Head of caudate nucleus (tissue), 42 donors: ENCODE measurements around the gene CLDND2.

Experiments used
- DNase-seq, 42 donors: peaks; one replicate each; pipeline versions ENCODE4 v3.0.0 to v3.0.0-alpha.2; 2020 to 2021; ENCODE audit warnings: mixed read lengths in 7 of 42
- intact Hi-C: fragments of 100-400 bp; cut with DNase I; formaldehyde crosslinking; loops from one replicate; pipeline ENCODE4 v1.15.0; 2022

CLDND2 gene

GRCh38 chr19:51364200-51365106, 4.3 kb downstream of the CLDND2 start:
- intact Hi-C loops, result no loop called here
- peak in 18 of 42 donors; percentile 17 to 58 (median 41) for DNase-seq

DNA sequence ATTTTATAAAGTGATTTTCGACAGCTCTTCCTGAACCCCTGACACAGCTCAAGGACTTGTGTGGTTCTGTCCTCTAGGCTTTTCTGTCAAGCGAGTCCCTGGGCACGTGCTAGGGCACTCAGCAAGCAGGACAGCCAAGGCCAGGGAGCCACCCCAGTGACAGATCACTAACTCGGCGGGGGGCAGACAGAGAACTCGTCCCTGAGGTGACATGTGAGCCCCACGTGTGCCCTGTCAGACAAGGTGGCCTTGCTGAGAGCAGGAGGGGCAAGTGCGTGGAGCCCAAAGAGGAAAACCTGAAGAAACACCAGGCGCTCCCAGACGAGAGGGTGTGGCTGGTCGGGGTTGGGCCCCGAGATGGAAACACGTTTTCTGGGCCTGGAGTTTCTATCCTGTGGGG, 7.6 kb downstream of the CLDND2 start:
- intact Hi-C loops, result no loop called here
- DNase-seq, result no peak

- intact Hi-C loops, result no loop called here
- no peak for DNase-seq
These were observed 9.5 kb downstream of the CLDND2 start for GRCh38 chr19:51359294-51359693.

DNA sequence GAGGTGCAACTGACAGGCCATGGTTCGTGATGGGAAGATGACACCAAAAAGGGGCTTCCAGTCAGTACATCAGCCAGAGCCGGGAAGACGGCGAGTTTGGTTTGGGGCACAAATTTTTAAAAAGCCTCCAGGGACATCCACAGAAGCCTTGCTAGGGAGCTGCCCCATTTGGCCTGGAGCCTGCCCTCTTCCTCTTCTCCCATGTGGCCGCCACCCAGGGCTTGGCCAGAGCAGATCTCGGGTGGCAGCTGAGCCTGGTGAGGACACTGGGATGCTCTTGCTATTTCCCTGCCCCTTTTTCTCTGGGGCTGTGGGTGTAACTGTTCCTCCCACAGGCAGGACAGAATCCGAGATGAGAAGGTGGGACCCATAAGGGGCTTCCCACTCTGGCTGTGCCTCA, 10.9 kb downstream of the CLDND2 start:
- intact Hi-C loops, result no loop called here
- no peak for DNase-seq

DNA sequence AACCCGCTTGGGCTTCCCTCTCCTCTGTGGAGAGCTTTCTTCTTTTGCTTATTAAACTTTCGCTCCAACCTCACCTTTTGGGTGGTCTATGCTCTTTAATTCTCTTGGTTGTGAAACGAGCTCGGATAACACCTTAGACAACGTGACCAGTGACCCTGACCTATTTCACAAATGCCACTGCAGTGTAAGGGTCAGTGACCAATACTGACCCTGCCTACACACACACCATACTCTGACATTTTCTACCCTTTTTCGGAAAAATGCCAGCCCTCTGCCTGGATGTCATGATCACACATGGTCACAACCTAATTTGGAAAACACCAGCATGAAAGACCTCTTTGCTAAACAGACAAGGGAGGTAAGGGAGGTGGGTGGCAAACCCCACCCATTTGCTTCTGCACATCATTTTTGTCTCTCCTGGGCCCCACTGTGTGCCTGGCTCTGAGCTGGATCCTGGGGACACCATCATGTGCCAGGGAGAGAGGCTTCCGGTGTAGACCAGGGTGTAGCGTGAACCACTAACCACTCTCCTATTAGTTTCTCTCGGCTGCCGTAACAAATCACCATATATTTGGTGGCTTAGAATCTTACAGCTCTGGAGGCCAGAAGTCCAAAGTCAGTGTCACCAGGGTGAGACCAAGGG, 12.5 kb downstream of the CLDND2 start:
- DNase-seq, result no peak
- intact Hi-C loops, result no loop called here

DNA sequence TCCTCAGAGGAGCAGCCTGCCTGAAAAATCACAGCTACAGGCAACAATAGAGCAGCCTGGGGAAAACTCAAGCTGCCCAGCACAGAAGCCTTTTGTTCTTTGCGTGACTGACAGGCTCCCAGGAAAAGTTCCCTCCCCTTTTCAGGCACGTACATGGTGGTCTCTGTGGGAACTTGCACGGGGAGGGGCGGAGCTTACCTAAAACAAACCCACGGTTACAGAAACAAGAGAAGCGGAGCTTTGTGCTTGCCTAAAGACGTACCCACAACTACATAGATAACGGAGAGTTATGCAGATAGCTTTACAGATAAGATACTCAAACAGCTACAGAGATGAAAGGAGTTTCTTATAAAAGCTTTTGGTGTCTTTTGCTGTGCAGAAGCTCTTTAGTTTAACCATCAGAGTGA, 14.1 kb downstream of the CLDND2 start:
- intact Hi-C loops, result no loop called here
- peak in 38 of 42 donors; percentile 34 to 83 (median 63) for DNase-seq

- peak in 1 of 42 donors; percentile 17 for DNase-seq
- intact Hi-C loops, result no loop called here
These were observed 14.6 kb downstream of the CLDND2 start for GRCh38 chr19:51354103-51354741.

DNA sequence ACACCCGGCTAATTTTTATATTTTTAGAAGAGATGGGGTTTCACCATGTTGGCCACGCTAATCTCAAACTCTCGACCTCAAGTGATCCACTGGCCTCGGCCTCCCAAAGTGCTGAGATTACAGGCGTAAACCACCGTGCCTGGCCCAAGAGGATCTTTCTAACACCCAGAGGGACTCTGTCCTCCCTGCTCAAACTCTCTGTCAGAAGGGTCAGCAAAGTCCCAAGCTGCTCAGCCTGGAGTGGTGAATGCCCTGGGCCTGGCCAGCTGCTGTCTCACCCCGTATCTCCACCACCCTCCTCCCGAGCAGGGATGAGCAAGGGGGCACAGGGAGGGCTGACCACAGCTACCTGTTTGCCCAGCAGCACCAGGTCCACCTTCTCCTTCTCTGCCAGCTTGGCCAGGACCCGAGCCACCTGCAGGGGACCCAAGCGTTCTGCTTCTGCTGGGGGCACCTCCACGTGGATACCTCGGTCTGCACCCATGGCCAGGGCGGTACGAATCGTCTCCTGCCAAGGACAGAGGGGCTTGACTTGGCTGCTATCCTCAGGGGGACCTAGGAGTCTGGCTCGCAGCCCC, 15.9 kb downstream of the CLDND2 start:
- intact Hi-C loops, result no loop called here
- DNase-seq, result no peak

GRCh38 chr19:51351266-51351990, 17.4 kb downstream of the CLDND2 start:
- intact Hi-C loops, result no loop called here
- no peak for DNase-seq

DNA sequence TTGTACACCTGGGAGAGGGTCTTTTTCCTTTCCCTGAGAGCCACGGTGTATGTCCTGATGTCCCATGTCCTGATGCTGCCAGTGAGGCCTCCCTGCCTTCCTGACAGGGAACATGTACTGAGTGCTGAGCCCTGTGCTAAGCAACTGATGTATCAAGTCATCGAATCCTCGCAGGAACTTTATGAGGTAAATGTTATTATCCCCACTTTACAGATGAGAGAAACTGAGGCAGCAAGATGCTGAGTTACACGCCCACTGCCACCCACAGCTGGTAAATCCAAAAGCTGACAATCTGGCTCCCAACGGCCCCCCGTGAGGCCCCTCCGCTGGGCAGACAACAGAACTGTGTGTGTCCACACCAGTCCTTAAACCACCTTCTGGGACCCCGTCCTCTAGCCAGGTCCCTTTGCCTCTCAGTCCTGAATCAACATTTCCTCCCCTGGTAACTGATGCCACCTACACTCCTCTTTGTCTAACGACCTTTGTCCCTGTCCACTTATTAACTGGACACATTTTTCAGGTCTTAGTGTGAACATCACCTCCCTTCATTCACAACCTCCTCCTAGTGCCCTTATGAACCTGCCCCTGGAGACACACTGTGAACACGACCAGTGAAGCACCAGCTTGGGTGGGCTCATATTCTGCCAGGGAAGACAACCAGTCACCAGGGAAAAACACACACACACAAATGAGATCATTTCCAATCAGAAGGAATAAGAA, 21.4 kb downstream of the CLDND2 start:
- intact Hi-C loops, result no loop called here
- no peak for DNase-seq

DNA sequence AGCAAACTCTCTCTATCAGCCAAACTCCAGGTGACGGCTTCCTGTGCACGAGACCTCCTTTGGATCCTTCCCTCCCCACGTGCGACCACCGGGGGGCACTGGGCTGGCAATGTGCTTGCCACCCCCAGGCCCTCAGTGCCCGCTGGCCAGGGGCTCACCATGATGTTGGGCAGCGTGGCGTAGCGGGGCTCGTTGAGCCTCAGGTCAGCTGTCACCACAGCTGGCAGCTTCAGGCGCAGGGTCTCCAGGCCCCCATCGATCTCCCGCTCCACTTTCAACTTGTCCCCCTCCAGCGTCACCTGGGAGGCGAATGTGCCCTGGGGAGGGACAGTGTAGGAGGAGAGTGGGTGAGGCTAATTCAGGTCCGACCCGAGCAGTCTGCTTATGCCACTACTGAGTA, 22.1 kb downstream of the CLDND2 start:
- no peak for DNase-seq
- intact Hi-C loops, result no loop called here

DNA sequence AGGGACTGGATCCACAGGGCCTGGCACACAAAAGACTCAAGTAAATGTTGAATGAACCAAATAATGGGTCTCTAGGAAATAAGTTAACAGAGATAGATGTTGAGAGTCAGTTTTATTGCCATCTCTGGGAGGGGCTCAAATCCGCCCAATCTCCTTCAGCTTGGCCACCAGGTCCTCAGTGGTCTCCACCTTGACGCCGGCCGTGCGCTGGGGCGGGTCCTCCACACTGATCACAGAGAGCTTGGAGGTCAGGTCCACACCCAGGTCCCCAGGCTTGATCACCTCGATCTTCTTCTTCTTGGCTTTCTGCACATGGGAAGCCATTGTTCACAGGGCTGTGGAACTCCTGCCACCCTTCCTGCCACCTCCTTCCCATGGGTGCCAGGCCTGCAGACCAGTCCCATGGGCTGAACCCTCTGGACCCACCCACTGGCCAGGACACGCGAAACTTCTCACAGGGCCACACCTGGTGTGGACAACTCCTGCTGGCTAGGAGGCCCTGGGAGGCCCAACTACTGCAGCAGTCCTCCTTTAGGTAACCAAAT, 23.7 kb downstream of the CLDND2 start:
- intact Hi-C loops, result no loop called here

DNA sequence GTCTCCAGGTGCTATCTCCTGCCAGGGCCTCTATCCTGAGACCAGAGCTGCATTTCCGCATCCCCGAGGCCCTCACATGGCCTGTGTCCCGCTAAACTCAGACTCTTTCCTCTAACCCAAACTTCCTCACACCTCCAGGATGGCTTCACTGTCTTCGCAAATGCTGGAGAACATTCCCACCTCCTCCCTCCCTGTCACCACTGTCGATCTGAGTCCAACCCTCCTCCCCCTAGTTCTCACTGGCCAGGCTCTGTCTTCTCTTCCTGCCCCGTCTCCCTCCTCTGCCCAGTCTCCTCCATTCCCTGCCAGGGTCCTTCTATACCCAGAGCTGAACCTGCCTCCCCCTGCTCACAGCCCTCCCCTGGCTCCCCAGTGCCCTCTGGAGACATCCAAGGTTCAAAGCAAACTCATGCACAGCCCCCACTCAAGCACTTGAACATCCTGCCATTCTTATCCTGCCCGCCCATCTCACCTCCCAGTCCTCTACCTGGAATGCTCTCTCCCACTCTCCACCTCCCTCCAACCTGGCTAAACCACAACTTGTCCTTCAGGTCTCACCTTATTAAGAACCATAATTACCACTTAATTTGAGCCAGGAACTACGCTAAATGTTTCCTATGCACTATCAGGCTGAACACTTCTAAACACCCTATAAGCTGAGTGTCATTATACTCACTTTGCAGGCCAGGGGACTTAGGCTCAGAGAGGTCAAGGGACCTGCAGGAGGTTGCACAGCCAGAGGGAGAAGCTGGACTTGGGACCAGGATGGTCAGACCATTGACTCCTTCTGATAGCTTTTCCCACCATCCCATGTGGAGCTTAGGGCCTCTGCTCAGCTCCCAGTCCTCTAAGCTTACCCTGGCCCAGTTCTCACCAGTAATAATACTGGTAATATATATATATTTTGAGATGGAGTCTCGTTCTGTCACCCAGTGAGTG, 25.9 kb downstream of the CLDND2 start:
- no peak for DNase-seq
- intact Hi-C loops, result no loop called here

More for the DNA sequence above, 23.7 kb downstream of the CLDND2 start:
- DNase-seq, result peak in 1 of 42 donors; percentile 17

GRCh38 chr19:51341976-51342580, 26.7 kb downstream of the CLDND2 start, which contains the start of gene VSIG10L:
VSIG10L (minus strand) TSS chr19:51342139; CDS start chr19:51342124, 15 bp downstream.
- no peak for DNase-seq
- intact Hi-C loops, result no loop called here

DNA sequence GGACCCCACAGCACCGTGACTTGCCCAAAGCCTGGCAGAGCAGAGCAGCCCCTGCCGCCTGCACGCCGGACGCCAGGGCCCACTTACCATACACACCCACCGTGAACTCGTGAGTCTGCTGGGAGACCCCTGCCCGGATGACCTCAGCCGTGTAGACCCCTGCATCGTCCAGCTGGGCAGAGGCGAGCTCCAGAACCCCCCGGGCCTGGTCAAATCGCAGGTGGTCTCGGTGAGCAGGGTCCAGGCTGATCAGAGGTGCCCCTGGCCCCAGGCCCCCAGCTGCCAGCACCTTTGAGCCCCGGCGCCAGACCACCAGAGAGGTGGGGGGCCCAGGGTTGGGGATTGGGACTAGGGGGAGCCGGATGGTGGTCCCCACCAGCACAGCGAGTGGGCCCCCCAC, 27.7 kb downstream of the CLDND2 start:
- intact Hi-C loops, result no loop called here
- DNase-seq, result no peak
